HFF-Myc (cell line): ENCODE data around the gene ATG9B.

Experiments
- DNase-seq: peaks from one replicate; pipeline ENCODE4 v3.0.0-alpha.2; 2011; ENCODE audit warnings: low read depth; ENCODE audit errors: extremely low read depth
- H3K4me3 ChIP-seq: replicated peaks from 2 replicates; pipeline ENCODE4 v1.5.1; 2011; ENCODE audit warnings: low read depth, mild to moderate bottlenecking, control low read depth, low read length
- TF ChIP-seq, protein P1 (sequence below): IDR thresholded peaks from 2 replicates; pipeline ENCODE4 v1.5.1; 2012; ENCODE audit warnings: mild to moderate bottlenecking, low read depth, low read length, control low read depth; ENCODE audit errors: missing control alignments

Gene ATG9B

GRCh38 chr7:151062399-151063211, 38.3 kb upstream of the ATG9B start:
- DNase-seq, result no peak
- TF ChIP-seq, protein P1, sequence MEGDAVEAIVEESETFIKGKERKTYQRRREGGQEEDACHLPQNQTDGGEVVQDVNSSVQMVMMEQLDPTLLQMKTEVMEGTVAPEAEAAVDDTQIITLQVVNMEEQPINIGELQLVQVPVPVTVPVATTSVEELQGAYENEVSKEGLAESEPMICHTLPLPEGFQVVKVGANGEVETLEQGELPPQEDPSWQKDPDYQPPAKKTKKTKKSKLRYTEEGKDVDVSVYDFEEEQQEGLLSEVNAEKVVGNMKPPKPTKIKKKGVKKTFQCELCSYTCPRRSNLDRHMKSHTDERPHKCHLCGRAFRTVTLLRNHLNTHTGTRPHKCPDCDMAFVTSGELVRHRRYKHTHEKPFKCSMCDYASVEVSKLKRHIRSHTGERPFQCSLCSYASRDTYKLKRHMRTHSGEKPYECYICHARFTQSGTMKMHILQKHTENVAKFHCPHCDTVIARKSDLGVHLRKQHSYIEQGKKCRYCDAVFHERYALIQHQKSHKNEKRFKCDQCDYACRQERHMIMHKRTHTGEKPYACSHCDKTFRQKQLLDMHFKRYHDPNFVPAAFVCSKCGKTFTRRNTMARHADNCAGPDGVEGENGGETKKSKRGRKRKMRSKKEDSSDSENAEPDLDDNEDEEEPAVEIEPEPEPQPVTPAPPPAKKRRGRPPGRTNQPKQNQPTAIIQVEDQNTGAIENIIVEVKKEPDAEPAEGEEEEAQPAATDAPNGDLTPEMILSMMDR, result no peak
- H3K4me3 ChIP-seq, result peak overlapping the region; percentile 83

GRCh38 chr7:151062111-151062398, 37.8 kb upstream of the ATG9B start:
- no peak for DNase-seq
- H3K4me3 ChIP-seq, result peak overlapping the region; percentile 83
- TF ChIP-seq, protein P1, result no peak

DNA sequence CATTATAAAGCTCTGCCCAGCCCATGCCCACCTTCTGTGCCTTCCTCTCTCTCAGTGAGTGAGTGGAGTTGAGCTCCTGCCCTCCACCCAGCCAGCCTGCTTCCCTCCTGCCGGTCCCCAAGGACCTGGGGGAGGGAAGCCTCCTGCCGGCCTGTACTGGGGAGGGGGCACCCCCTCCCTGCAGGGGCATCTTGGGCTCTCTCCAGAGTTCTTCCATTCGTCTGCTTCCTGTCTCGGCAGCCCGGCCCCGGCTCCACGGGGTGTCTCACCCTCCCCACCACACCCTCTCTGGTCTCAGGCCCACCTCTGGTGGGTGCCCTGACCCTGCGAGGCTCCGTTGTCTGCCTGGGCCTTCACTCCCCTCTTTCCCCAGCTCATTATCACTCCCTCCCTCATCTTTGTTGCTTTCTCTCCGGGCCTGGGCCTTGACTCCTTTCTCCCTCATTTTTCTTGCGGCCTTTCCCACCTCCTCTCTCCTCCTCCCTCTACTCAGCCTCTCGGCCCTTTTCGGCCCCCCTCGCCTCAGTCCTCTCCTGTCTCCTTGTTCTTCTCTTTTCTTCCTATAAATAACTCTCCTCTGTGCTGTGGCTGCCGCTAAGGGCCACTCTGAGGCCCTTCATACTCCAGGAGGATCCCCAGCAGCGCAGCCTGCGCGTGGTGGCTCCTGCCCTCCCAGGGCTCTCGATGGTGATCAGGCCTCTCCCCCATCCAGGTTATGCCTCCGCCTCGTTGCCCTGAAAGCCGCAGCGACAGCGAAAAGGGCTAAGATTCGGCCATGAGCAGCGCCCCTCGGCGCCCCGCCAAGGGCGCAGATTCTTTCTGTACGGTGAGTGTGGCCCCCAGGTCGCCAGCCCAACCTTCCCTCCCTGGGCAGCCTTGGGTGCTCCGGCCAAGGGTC, 37.2 kb upstream of the ATG9B start:
- peak overlapping the region; percentile 83 for H3K4me3 ChIP-seq
- no peak for DNase-seq
- TF ChIP-seq, protein P1, result no peak

DNA sequence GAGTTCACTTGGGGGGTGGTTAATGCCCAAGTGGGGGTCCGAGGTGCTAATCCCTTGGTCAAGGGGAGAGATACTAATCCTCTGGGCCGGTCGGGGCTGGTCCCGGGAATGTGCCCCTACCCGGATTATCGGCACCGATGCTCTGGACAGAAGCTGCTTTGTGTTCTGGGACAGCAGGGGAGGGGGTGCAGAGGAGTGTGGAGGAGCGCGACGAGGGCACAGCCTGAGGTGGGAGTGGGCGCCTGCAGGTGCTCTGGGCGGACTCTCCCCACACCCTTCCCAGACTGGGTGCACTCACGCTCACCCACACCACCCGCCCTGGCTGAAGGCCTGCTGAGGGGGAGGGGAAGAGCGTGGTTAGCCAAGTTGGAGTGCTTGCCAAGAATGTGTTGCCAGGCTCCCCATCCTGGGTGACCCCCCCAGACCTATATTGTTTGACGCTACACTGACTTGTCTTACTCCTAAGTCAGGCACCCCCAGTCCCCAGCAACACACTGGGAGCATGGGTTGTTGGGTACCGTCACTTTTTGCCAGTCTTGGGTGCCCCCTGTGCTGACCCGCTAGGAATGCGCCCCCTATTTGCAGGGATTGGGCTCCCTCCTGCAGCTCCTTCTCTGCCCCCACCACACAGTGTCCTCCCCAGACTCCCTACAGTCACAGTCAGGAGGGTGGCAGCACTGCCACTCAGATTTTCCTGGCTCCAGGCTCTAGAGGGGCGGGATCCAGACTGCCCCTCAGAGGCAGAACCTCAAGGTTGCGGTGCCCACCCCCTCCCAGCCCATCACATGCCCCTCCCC, 36.3 kb upstream of the ATG9B start:
- H3K4me3 ChIP-seq, result peak overlapping the region; percentile 83
- DNase-seq, result no peak
- TF ChIP-seq, protein P1, result peak; percentile 38

- no peak for DNase-seq
- TF ChIP-seq, protein P1, result no peak
- peak overlapping the region; percentile 83 for H3K4me3 ChIP-seq
Observed at GRCh38 chr7:151060113-151060415, 35.8 kb upstream of the ATG9B start.

GRCh38 chr7:151059367-151060112, 35.2 kb upstream of the ATG9B start, which contains the start of gene SLC4A2:
Gene SLC4A2 (plus strand): TSS chr7:151059589. CDS start chr7:151061988, 2,399 bp downstream.
- DNase-seq, result no peak

More at GRCh38 chr7:151059367-151060112, 35.2 kb upstream of the ATG9B start, which contains the start of gene SLC4A2:
- peak within 1 kb of the TSS; percentile 83 for H3K4me3 ChIP-seq
- TF ChIP-seq, protein P1, result peak; percentile 51
